Duodenal mucosa (tissue), 2 donors: Measurements from ENCODE around the gene DOCK4.

Experiments
- H3K27ac ChIP-seq: one replicate; pipeline ENCODE4 v1.7.0; 2013; ENCODE audit warnings: low read depth, low read length
- H3K27me3 ChIP-seq, 2 donors: one replicate each; pipeline ENCODE4 v1.7.0; 2013; ENCODE audit warnings: low read length in 2 of 2, control low read depth in 1 of 2; ENCODE audit not compliant: insufficient read depth in 2 of 2, control insufficient read depth in 1 of 2
- H3K36me3 ChIP-seq, 2 donors: one replicate each; pipeline ENCODE4 v1.7.0; 2013; ENCODE audit warnings: low read length in 2 of 2, control low read depth in 1 of 2; ENCODE audit not compliant: insufficient read depth in 2 of 2, control insufficient read depth in 1 of 2
- H3K4me1 ChIP-seq, 2 donors: one replicate each; pipeline ENCODE4 v1.7.0; 2013; ENCODE audit warnings: low read length in 2 of 2, control low read depth in 1 of 2; ENCODE audit not compliant: insufficient read depth in 2 of 2, control insufficient read depth in 1 of 2
- H3K4me3 ChIP-seq, 2 donors: one replicate each; pipeline ENCODE4 v1.7.0; 2013; ENCODE audit warnings: low read length in 2 of 2, low read depth in 1 of 2
- H3K9ac ChIP-seq, 2 donors: one replicate each; pipeline ENCODE4 v1.7.0; 2013; ENCODE audit warnings: low read length in 2 of 2, low read depth in 1 of 2
- H3K9me3 ChIP-seq, 2 donors: one replicate each; pipeline ENCODE4 v1.7.0; 2013; ENCODE audit warnings: low read length in 2 of 2, control low read depth in 1 of 2; ENCODE audit not compliant: control insufficient read depth in 1 of 2

DOCK4 gene

GRCh38 chr7:111841596-111842205, 364.5 kb downstream of the DOCK4 start:
- H3K36me3 ChIP-seq = no peaks in the 10 kb centered on the region
- no peaks in the 10 kb centered on the region for H3K4me1 ChIP-seq
- no peaks in the 10 kb centered on the region for H3K27me3 ChIP-seq
- H3K27ac ChIP-seq = no peak overlapping the region
- H3K4me3 ChIP-seq = no peak overlapping the region
- no peaks in the 10 kb centered on the region for H3K9me3 ChIP-seq
- H3K9ac ChIP-seq = no peak overlapping the region

DNA sequence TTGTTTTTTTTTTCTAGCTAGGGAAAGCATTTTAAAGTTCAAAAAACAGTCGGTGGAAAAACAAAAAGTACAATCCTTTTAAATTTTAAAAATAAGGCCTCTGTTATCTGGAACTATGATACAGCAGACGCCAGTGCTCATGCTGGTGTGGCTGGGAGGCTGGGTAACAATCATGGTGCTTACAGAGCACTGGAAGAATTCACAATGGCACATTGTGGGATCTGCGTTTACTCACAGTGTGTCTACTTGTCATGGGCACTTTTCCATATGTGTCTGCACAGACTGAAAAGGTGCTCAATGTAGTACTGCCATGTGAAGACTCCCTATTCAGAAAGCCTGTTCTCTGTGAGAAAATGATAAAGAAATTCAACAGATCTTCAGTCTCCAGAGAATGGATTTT, 365.7 kb downstream of the DOCK4 start:
- no peaks in the 10 kb centered on the region for H3K36me3 ChIP-seq
- no peaks in the 10 kb centered on the region for H3K4me1 ChIP-seq
- H3K9me3 ChIP-seq = no peaks in the 10 kb centered on the region
- H3K27ac ChIP-seq = no peak overlapping the region
- no peaks in the 10 kb centered on the region for H3K27me3 ChIP-seq
- no peak overlapping the region for H3K4me3 ChIP-seq
- H3K9ac ChIP-seq = no peak overlapping the region

- Histone ChIP-seq H3K27me3 (no peaks in the 10 kb centered on the region), H3K4me3 (no peak overlapping the region), H3K4me1 (no peaks in the 10 kb centered on the region), H3K36me3 (no peaks in the 10 kb centered on the region), H3K9ac (no peak overlapping the region), H3K9me3 (no peaks in the 10 kb centered on the region), H3K27ac (no peak overlapping the region)
Measured at GRCh38 chr7:111839261-111839660, 366.9 kb downstream of the DOCK4 start.

- H3K9me3 ChIP-seq = no peaks in the 10 kb centered on the region
- H3K27ac ChIP-seq = no peak overlapping the region
- H3K36me3 ChIP-seq = no peaks in the 10 kb centered on the region
Measured at GRCh38 chr7:111836592-111836991, 369.6 kb downstream of the DOCK4 start.

GRCh38 chr7:111835066-111835465, 371.1 kb downstream of the DOCK4 start:
- H3K27ac ChIP-seq = no peak overlapping the region
- H3K9ac ChIP-seq = no peak overlapping the region
- H3K4me1 ChIP-seq = no peaks in the 10 kb centered on the region
- H3K36me3 ChIP-seq = no peaks in the 10 kb centered on the region
- H3K4me3 ChIP-seq = no peak overlapping the region
- H3K27me3 ChIP-seq = no peaks in the 10 kb centered on the region
- no peaks in the 10 kb centered on the region for H3K9me3 ChIP-seq

More at GRCh38 chr7:111836592-111836991, 369.6 kb downstream of the DOCK4 start:
- Histone ChIP-seq H3K4me1 (no peaks in the 10 kb centered on the region), H3K27me3 (no peaks in the 10 kb centered on the region), H3K9ac (no peak overlapping the region), H3K4me3 (no peak overlapping the region)

GRCh38 chr7:111834367-111834766, 371.8 kb downstream of the DOCK4 start:
- no peaks in the 10 kb centered on the region for H3K36me3 ChIP-seq
- H3K9ac ChIP-seq = no peak overlapping the region
- no peak overlapping the region for H3K27ac ChIP-seq
- no peaks in the 10 kb centered on the region for H3K9me3 ChIP-seq
- H3K27me3 ChIP-seq = no peaks in the 10 kb centered on the region
- H3K4me1 ChIP-seq = no peaks in the 10 kb centered on the region
- no peak overlapping the region for H3K4me3 ChIP-seq

- Histone ChIP-seq H3K27ac (no peak overlapping the region), H3K36me3 (no peaks in the 10 kb centered on the region), H3K27me3 (no peaks in the 10 kb centered on the region), H3K9me3 (no peaks in the 10 kb centered on the region), H3K9ac (no peak overlapping the region), H3K4me1 (no peaks in the 10 kb centered on the region), H3K4me3 (no peak overlapping the region)
Measured at GRCh38 chr7:111833466-111833865, 372.7 kb downstream of the DOCK4 start.

- Histone ChIP-seq H3K9me3 (no peaks in the 10 kb centered on the region), H3K4me1 (no peaks in the 10 kb centered on the region), H3K4me3 (no peak overlapping the region), H3K9ac (no peak overlapping the region), H3K27me3 (no peaks in the 10 kb centered on the region), H3K27ac (no peak overlapping the region), H3K36me3 (no peaks in the 10 kb centered on the region)
Measured at GRCh38 chr7:111832174-111832573, 374.0 kb downstream of the DOCK4 start.

- Histone ChIP-seq H3K4me1 (no peaks in the 10 kb centered on the region), H3K27ac (no peak overlapping the region), H3K36me3 (no peaks in the 10 kb centered on the region), H3K9me3 (no peaks in the 10 kb centered on the region), H3K27me3 (no peaks in the 10 kb centered on the region), H3K4me3 (no peak overlapping the region), H3K9ac (no peak overlapping the region)
Measured at GRCh38 chr7:111829221-111829620, 377.0 kb downstream of the DOCK4 start.

GRCh38 chr7:111827863-111828504, 378.2 kb downstream of the DOCK4 start:
- no peaks in the 10 kb centered on the region for H3K27me3 ChIP-seq
- H3K9me3 ChIP-seq = no peaks in the 10 kb centered on the region
- no peaks in the 10 kb centered on the region for H3K4me1 ChIP-seq
- no peak overlapping the region for H3K27ac ChIP-seq
- H3K36me3 ChIP-seq = no peaks in the 10 kb centered on the region
- H3K9ac ChIP-seq = no peak overlapping the region
- H3K4me3 ChIP-seq = no peak overlapping the region
